Muscle layer of duodenum (tissue), 2 donors: Measurements from ENCODE around the gene SPSB2.
A peak's percentile ranks its signal among the peaks of the same experiment; 100 is the strongest.

Experiments used
- H3K27ac ChIP-seq: one replicate; pipeline ENCODE4 v1.7.0; 2013; ENCODE audit warnings: mild to moderate bottlenecking, low read length
- H3K27me3 ChIP-seq: one replicate; pipeline ENCODE4 v1.7.0; 2013; ENCODE audit warnings: low read depth, mild to moderate bottlenecking, control low read depth, low read length
- H3K36me3 ChIP-seq, 2 donors: one replicate each; pipeline ENCODE4 v1.7.0; 2013; ENCODE audit warnings: low read length in 2 of 2, control low read depth in 1 of 2, mild to moderate bottlenecking in 1 of 2; ENCODE audit not compliant: insufficient read depth in 2 of 2, control insufficient read depth in 1 of 2
- H3K4me1 ChIP-seq, 2 donors: one replicate each; pipeline ENCODE4 v1.7.0; 2013; ENCODE audit warnings: low read length in 2 of 2, mild to moderate bottlenecking in 2 of 2, control low read depth in 1 of 2, moderate library complexity in 1 of 2; ENCODE audit not compliant: insufficient read depth in 2 of 2, control insufficient read depth in 1 of 2
- H3K4me3 ChIP-seq, 2 donors: one replicate each; pipeline ENCODE4 v1.7.0; 2013; ENCODE audit warnings: low read length in 2 of 2, low read depth in 1 of 2, mild to moderate bottlenecking in 1 of 2
- H3K9me3 ChIP-seq, 2 donors: one replicate each; pipeline ENCODE4 v1.7.0; 2013; ENCODE audit warnings: low read length in 2 of 2, control low read depth in 1 of 2, mild to moderate bottlenecking in 1 of 2; ENCODE audit not compliant: control insufficient read depth in 1 of 2
- donor health status: healthy.

SPSB2 gene

DNA sequence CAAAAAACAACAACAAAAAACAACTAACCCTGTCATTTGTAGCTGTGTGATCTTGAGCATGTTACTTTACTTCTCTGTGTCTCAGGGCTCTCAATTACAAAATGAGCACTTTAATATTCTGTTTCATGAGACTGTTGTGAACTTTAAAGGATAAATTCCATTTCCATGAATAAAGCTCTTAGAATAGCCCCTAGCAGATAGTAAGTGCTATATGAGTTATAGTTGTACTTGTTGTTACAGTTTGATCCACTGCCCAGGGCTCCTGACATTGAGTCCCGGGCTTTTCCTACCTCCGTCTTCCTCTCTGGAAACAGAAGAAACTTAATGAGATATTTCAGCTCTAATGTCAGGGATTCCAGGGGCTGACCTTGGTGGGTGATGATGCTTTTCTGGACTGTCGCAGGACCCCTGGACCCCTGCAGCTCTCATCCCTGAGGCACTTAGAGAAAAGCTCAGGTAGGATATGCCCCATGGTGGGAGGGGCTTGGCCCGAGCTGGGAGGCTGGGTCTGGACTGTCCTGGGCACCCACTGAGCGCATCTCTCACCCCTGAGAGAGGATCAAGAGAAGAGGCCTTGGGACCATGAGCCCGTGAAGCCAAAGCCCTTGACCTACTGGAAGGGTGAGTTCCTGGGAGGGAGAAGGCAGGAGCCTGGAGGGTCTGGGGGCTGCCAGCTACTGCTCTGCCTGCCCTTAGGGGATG is 39.8 kb downstream of the SPSB2 start:
- no peak overlapping the region for H3K4me3 ChIP-seq
- H3K27ac ChIP-seq = no peak overlapping the region
- H3K27me3 ChIP-seq = no peaks in the 10 kb centered on the region
- H3K4me1 ChIP-seq = peaks cover 0 to 16% of the 10 kb centered on the region in 2 donors
- H3K9me3 ChIP-seq = no peaks in the 10 kb centered on the region
- peaks cover 11 to 36% of the 10 kb centered on the region in 2 donors for H3K36me3 ChIP-seq

DNA sequence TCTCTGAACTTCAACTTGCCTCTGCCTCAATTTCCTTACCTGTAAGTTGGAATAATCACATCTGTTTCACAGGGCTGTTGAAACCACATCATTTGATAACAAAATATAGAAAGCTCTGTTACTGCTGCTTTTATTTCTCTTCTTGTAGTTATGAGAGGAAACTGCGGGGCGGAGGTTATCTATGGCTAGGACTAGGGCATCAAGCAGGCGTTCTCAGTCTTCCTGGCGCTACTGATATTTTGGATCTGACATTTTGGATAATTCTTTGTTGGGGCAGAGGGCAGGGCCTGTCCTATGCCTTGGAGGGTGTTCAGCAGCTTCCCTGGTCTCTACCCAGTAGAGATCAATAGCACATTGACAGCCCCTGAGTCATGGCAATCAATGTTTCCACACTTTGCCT is 41.0 kb downstream of the SPSB2 start:
- Histone ChIP-seq H3K27me3 (no peaks in the 10 kb centered on the region), H3K4me3 (no peak overlapping the region), H3K27ac (no peak overlapping the region), H3K36me3 (peaks cover 11 to 25% of the 10 kb centered on the region in 2 donors), H3K9me3 (no peaks in the 10 kb centered on the region), H3K4me1 (peaks cover 3 to 22% of the 10 kb centered on the region in 2 donors)

- Histone ChIP-seq H3K27me3 (no peaks in the 10 kb centered on the region), H3K9me3 (no peaks in the 10 kb centered on the region), H3K4me1 (peaks cover 4 to 27% of the 10 kb centered on the region in 2 donors), H3K36me3 (peaks cover 11 to 22% of the 10 kb centered on the region in 2 donors), H3K27ac (no peak overlapping the region), H3K4me3 (no peak overlapping the region)
Measured at GRCh38 chr12:6831450-6831995, 41.6 kb downstream of the SPSB2 start.

GRCh38 chr12:6830999-6831398 is 42.1 kb downstream of the SPSB2 start:
- Histone ChIP-seq H3K9me3 (no peaks in the 10 kb centered on the region), H3K27me3 (no peaks in the 10 kb centered on the region), H3K36me3 (peaks cover 11 to 22% of the 10 kb centered on the region in 2 donors), H3K4me3 (no peak overlapping the region), H3K4me1 (peaks cover 4 to 27% of the 10 kb centered on the region in 2 donors), H3K27ac (no peak overlapping the region)

DNA sequence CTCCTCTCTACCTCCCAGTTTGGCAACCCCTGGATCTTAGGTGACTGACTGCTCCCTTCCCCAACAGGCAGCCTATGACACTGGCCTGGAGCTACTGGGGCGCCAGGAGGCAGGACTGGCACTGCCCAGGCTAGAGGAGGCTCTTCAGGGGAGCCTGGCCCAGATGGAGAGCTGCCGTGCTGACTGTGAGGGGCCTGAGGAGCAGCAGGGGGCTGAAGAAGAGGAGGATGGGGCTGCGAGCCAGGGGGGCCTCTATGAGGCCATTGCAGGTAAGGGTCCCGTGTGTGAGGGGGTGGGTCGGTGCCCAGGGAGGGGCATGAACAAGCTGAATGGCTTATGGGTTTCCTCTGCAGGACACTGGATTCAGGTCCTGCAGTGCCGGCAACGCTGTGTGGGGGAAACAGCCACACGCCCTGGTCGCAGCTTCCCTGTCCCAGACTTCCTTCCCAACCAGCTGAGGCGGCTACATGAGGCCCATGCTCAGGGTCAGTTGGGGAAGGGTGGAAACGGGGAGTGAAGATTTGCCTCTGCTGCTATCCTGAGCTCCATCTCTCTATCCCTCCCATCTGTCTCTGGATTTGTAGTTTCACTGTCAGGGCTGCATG is 42.7 kb downstream of the SPSB2 start:
- Histone ChIP-seq H3K4me1 (peaks cover 4 to 27% of the 10 kb centered on the region in 2 donors), H3K36me3 (peaks cover 11 to 22% of the 10 kb centered on the region in 2 donors), H3K27ac (no peak overlapping the region), H3K9me3 (no peaks in the 10 kb centered on the region), H3K27me3 (no peaks in the 10 kb centered on the region), H3K4me3 (no peak overlapping the region)

GRCh38 chr12:6829536-6830220 is 43.4 kb downstream of the SPSB2 start:
- H3K4me3 ChIP-seq = peak overlapping the region; percentile 74 to 89
- peaks cover 4% of the 10 kb centered on the region for H3K27me3 ChIP-seq
- H3K27ac ChIP-seq = peak overlapping the region; percentile 67
- peaks cover 11 to 22% of the 10 kb centered on the region in 2 donors for H3K36me3 ChIP-seq
- H3K9me3 ChIP-seq = no peaks in the 10 kb centered on the region
- H3K4me1 ChIP-seq = peaks cover 4 to 27% of the 10 kb centered on the region in 2 donors

DNA sequence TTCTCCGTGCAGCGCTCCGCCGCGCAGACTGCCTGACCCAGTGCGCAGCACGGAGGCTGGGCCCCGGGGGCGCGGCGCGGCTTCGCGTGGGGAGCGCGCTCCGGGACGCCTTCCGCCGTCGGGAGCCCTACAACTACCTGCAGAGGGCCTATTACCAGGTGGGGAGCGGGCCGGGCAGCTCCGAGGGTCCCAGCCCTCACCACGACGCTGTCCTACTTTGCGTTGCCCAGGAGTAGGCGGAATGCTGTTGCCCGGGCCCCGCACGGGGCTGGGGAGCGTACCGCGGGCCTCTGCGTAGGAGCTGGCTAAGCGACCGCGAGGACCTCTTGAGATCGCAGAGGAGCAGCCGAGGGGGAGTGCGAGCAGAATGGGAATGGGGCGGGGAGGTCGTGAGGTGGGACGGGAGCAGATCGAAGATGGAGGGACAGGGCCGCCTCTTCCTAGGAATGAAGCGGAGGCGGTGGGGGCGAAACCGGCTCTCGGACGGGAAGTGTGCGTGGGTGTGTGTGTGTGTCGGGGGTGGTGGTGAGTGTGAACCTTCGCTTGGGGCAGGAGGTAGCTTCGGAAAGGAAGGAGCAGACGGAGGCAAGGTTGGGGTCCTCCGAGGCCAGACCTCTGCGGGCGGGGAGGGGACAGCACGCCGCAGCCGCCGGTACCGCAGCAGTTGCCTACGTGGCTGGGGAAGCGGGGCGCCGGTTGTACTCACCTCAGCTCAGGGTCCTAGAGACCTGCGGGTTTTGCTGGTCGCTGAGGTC is 44.1 kb downstream of the SPSB2 start:
- Histone ChIP-seq H3K9me3 (no peaks in the 10 kb centered on the region), H3K27me3 (peaks cover 4% of the 10 kb centered on the region)

DNA sequence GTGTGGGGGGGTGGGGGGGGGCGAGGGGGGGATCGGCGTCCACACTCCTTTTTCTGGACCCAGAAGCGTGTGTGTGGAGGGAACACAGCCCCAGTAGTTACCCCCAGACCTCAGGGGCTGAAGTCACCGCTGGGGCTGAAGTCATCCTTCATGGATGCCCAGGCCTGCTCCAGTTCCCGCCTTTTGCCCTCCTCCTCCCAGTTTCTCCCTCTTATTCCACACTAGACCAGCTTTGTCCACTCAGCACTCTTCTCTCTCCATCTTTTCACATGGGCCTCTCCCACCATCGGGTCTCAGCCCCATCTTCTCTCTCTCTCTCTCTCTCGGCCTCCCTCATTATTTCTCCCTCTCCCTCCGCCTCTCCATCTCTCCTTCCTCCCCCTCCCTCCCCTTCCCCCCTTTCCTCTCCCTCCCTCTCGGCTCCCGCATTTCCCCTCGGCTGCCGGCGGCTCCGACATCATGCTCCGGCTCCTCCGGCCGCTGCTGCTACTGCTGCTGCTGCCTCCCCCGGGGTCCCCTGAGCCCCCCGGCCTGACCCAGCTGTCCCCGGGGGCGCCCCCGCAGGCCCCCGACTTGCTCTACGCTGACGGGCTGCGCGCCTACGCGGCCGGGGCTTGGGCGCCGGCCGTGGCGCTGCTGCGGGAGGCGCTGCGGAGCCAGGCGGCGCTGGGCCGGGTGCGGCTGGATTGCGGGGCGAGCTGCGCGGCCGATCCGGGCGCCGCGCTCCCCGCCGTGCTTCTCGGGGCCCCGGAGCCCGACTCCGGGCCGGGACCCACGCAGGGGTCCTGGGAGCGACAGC is 44.9 kb downstream of the SPSB2 start, which contains the start of gene P3H3:
P3H3 (plus strand) TSS at position 426 of the 799 bp plus-strand sequence; CDS start at position 460, 34 bp downstream.
- Histone ChIP-seq H3K4me3 (peak within 1 kb of the TSS; percentile 74 to 89), H3K27me3 (peaks cover 4% of the 10 kb centered on the region), H3K27ac (peak within 1 kb of the TSS; percentile 67), H3K9me3 (no peaks in the 10 kb centered on the region), H3K4me1 (peaks cover 4 to 27% of the 10 kb centered on the region in 2 donors), H3K36me3 (peaks cover 6 to 10% of the 10 kb centered on the region in 2 donors)

More for the DNA sequence above, 44.1 kb downstream of the SPSB2 start:
- peaks cover 7 to 18% of the 10 kb centered on the region in 2 donors for H3K36me3 ChIP-seq
- H3K27ac ChIP-seq = peak overlapping the region; percentile 67
- peak overlapping the region; percentile 74 to 89 for H3K4me3 ChIP-seq
- peaks cover 4 to 27% of the 10 kb centered on the region in 2 donors for H3K4me1 ChIP-seq

DNA sequence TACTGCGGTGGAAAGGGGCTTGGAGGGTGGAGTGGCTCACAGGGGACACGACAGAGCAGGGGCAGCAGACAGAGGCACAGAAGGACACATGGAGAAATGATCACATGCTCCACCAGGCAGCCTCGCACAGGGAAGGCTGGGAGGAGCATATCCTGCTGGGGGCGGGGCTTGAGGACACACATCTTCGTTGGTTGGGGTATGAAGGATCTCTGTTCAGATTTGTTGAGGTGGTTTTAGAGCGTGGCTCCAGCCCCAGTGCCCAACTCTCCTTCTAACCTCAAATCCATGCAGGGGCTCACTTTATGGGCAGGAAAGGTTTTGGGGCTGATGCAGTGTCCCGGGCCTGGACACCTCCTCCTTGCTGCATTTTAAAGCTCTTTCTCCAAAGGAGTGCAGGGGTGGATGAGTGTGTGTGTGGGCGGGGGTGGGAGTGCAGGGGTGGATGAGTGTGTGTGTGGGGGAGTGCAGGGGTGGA is 45.6 kb downstream of the SPSB2 start:
- peaks cover 6 to 9% of the 10 kb centered on the region in 2 donors for H3K36me3 ChIP-seq
- H3K27me3 ChIP-seq = peaks cover 4% of the 10 kb centered on the region
- no peak overlapping the region for H3K27ac ChIP-seq
- no peaks in the 10 kb centered on the region for H3K9me3 ChIP-seq
- peak overlapping the region in 1 of 2 donors; percentile 18 for H3K4me3 ChIP-seq
- peaks cover 4 to 32% of the 10 kb centered on the region in 2 donors for H3K4me1 ChIP-seq
